Measurements from ENCODE around the gene MEAK7.

GRCh38 chr16:84477661-84478060, 26.8 kb downstream of the MEAK7 start:
- TF ChIP-seq CTCF (IDR thresholded peaks at IDR 0.05), result no peak
- no peak for TF ChIP-seq POLR2A (IDR thresholded peaks at IDR 0.05)

Data from testis (tissue), 2 donors.